Central memory CD4-positive, alpha-beta T cell (primary cell): ENCODE data around the gene NTF3.
"Not testable (repeated sequence)": the region's sequence is repeated elsewhere in the genome, so short reads cannot be mapped to it uniquely, and the experiment has no call there.

Source experiments
- DNase-seq: peaks from one replicate; pipeline ENCODE4 v3.0.0; 2022

Gene NTF3

DNA sequence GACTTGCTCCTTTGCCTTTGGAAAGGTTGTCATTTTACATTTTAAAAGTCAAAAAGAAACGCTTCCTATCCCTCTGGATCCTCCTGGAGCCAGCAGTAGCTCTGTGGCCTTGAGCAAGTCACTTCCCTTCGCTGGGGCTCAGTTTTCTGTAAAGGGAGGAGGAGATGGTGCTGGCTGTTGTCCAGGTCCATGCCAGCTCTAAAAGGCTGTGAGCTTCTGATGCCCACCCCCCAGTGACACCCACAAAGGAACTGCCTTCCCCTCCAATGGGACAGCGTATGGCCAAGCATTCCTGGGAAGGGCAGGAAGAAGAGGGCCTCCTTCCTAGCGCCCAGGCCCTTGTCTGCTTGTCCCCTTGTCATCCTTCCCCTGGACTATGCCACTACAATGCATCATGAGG, 81.5 kb downstream of the NTF3 start:
- DNase-seq: no peak

DNA sequence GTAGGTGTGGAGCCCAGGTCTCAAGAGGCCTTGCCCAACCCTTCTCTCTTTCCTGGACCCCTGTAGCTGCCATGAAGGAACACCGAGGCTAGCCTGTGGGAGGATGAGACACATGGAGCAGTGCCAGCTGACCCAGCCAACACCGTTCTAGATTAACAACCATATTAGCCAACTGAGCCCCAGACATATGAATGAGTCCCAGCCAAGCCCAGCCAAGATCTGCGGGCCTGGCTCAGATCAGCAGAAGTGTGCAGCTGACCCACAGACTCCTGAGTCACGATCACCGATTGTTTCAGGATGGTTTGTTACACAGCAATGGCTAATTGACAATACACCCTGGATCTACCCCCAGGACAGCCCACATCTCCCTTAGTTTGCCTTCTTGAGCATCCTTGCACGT, 82.1 kb downstream of the NTF3 start:
- DNase-seq: no peak

DNA sequence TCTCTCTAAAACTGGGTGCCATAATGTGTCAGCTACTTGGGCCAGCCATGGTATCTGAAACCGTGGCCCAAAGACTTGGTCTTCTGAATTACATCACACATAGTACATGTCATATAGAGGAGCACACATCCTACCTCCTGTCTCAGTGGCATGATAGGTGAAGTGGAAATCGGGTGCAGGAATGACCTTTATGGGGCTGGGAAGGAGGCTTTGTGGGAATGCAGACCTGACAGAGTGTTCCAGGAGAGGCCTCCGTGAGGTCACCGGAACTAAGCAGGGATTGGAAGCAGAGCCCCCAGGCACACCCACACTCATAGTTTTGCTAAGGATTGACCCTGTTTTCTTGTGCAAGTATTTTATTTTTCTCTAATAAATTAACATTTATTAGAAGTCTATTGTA, 82.6 kb downstream of the NTF3 start:
- DNase-seq: no peak

DNA sequence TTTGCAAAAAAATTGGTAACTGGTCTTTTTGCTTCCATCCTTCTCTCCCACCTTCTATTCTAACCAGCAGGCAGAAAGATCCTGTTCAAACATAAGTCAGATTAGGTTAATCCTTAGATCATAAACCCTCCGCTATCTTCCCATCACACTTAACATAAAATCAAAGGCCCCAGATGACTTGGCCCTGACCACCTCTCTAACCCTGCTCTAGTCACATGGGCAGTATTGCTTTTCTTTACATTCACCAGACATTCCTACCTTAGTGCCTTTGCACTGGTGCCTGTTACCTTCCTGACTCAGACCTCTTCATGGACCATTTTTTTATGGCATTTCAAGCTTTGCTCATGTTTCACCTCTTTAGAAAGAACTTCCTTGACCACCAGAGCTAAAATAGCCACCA, 83.5 kb downstream of the NTF3 start:
- DNase-seq: no peak

DNA sequence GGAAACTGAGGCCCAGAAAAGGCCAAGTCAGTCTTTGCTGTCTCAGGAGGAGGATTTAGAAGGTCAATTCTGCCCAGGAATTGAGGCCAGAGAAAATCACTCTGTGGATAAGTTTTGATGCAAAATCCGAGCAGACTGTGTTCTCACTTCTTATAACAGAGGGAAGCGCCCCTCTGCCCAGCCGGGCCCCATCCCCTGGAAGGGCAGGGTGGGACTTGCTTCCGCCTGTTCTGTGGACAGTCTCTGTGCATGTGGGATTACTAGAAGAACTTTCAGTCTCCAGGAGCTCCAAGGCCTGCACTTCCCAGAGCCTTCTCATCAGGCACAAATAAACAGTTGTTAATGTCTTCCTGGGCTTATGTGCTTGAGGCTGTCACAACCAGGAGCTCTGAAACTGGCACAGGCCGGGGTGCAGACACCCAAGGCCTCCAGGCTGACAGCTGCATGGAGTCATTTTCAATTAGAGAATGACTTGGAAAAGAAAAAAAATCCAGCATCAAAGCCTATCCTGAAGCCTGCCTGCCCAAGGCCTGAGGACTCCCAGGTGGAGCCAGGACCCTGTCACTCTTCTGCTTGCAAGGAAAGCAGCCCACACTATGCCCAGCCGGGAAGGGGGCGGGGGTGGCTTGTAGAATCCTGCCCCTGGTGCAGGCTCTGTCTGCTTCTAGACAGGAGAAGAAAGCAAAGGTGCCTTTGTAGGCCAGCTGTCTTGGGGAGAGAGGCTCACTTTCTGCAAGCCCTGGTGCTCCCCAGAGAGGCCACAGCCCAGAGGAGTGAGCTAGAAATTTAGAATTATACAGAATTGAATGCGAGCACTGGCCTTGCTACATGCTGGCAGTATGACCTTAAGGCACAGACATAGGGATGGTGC, 84.7 kb downstream of the NTF3 start:
- DNase-seq: no peak

DNA sequence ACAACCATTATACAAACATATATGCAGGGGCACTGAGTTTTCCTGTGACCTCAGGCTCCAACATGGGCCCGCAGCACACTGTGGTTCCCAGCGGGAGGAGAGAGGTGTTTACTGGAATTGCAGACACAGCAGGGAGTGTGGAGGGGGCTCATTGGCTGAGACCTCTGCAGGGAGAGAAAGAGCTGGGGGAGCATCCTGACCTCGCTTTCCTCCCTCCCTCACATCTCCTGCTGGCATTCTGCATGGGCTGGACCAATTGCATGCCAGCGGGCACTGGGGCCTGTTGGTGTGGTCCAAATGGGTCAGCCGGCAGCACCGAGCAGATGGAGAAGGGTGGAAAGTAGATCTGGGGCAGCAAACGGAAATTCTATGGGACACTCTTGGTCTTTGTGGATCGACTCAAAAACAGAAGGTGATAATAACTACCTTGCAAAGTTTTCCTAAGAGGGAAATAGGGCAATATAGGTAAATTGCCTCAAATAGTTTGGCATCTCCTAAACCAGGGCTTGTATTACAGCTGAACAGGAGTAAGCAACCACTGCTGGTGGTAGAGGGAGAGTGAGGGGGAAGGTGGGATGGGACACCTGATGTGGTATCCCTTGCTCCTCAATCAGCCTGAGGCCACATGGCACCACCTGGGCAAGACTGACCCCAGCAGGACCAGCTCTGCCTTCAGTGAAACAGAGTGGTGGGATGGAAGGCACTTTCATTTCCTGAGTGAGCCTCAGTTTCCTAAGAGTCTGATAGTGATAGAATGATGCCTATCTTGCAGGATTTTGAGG, 86.9 kb downstream of the NTF3 start:
- no peak for DNase-seq

DNA sequence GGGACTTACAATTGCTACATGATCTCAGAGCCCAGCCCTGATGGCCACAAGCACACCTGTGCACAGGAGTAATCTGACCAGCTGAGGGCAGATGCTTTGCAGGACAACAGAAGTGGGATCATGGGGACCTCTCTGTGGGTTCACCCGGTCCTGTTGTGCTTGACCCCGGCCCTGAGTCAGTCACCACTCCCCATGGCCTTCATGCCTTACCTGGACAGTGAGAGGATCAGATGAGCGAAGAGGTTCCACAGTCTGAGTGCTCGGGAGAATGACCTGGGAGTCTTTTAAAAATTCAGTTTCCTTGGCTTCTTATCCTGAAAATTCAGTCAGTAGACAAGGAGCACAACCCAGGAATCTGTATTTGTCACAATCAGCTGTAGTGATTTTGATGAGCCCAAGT, 88.1 kb downstream of the NTF3 start:
- no peak for DNase-seq

DNA sequence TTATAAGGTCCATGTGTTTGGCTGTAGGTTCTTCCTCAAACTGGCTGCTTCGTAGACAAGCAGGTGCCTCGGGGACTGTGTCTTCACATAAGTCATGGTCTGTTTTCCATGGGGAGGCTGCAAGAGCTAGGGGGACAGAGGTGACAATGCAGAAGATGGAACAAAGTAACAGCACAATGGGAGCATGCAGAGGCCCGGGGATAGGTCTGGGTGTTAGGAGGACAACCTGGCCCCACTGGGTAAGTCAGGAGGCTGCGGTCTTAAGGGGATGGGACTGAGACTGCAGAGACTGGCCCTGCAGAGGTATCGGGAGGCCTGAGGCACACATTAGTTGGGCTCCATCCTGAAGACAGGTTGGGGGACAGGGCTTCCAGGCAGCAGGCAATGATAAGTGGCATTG, 88.9 kb downstream of the NTF3 start:
- no peak for DNase-seq

DNA sequence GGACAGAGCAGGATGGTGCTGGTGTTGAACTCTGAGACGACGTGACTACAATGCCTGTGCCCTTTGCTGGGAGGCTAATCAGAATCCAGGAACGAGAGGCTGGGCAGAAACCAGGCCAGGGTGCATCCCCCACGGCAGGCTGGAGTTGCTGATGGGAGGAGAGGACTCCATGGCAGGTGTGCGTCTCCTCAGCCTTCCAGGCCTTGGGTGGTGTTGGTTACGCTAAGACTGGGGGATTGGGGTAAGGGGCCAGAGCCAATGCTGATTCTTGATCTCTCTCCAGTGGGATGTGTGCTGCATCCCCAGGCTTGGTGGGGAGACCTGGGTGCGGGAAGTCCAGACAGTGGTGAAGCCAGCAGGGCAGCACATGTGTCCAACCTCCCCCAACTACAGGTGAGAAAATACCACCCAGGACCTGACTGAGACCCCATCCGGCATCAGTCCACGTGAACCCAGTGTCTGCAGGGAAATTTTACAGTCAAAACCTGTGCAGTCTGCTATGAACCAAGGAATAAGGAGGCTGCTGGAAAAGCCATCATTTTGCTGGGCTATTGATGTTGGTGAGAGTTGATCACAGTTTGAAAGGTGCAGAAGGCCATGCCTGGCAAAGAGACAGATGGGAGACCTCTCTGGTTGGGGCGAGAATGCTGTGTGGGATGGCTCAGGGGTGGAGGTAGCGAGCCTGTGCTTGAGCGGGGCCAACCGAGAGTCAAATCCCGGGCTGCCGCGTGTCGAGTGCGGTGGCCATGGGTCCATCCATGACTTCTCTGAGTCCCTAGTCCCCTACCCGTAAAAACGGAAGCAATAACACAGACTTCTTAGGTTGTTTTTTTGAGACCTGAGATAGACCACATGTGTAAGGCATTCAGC, 89.8 kb downstream of the NTF3 start:
- no peak for DNase-seq

DNA sequence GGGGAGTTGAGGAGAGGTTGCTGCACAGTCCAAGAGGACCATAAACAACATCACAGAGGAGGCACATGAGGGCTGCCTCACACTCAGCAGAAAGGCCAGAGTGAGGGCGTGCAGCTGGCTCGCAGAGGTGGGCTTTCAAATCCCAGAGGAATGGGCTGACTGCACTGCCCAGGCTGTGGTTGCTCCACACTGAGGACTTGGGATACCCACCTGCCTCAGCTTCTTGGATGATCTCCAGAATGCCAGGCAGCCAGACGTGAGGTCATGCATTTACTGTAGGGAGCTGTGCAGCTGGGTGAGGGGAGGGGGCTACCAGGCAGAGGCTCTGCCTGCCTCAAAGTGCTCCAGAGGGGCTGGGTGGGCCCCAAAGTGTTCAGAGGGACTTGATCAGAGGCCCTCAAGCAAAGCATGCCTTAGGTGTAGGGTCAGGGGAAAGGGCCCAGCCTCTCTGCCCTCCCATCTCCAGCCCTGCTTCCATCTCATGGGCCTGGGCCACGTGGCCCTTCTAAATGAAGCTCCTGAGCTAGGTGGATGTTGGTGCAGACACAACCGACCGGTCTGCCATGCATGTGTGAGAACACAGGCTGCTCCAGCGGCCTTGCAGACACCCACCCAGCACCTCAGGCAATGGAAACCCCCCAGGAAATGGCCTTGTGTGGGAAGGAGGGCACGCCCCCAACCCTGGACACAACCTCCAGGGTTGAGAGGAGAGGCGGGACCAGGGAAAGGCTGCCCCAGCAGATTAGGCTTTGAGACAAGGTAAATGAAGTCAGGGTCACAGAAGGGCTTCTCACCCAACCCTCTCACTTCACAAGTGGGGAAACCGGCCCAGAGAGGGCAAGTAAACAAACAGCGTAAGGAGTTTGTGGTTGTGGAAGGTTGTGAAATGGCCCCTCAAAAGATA, 90.8 kb downstream of the NTF3 start:
- no peak for DNase-seq

DNA sequence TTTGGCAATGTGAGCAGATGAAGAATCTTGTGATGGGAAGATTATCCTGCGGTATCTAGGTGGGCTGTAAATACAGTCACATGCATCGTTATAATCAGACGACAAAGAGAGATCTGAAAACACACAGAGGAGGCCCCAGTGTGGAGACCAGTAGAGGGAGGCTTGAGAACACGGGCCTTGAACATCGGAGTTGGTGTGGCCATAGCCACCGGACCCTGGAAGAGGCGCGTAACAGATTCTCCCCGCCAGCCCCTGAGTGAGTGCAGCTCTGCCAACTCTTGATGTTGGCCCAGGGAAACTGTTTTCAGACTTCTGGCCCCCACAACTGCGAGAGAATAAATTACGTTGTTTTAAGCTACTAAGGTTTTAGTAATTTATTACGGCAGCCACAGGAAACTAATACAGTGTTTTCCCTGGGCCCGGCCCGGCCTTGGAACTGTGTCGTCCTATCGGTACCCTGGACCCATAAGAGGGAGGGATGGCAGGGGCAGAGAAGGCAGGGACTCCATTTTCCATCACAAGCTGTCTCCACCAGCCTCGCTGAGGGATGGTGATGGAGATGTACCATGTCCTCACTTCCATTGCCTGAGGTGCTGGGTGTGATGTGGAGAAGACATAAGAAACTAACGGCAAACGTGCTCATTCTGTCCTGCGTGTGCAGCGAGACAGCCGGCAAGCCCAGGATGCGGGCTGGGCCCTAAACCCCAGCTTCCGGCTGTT, 91.6 kb downstream of the NTF3 start:
- DNase-seq: no peak

DNA sequence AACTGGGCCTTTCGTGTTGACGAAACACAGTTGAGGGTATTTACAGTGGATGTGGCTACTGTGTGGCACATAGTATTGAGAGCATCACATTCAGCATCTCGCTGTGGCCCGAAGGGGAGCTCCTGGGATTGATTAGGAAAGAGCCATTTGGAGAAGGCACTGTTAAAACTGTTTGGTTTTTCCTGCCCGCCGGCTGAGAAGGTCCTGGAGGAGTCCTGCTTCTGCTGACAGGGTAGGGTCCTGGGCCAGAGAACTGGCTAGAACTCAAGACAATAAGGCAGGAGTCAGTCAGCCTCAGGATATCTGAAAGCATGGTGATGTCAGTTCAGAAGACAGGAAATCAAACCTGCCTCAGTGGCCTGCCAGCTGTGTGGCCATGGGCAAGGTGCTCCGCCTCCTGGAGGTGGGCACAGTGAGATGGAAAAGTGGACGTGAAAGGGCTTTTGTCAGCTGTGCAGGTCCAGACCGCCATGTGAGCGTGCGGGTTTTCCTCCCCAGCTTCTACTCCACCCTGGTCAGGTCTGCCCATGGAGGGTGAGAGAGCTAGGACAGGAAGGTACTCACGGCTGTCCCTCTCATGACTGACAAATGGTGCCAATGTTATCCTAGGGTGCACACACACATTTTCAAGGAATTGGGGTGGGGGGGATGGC, 92.3 kb downstream of the NTF3 start:
- DNase-seq: no peak

DNA sequence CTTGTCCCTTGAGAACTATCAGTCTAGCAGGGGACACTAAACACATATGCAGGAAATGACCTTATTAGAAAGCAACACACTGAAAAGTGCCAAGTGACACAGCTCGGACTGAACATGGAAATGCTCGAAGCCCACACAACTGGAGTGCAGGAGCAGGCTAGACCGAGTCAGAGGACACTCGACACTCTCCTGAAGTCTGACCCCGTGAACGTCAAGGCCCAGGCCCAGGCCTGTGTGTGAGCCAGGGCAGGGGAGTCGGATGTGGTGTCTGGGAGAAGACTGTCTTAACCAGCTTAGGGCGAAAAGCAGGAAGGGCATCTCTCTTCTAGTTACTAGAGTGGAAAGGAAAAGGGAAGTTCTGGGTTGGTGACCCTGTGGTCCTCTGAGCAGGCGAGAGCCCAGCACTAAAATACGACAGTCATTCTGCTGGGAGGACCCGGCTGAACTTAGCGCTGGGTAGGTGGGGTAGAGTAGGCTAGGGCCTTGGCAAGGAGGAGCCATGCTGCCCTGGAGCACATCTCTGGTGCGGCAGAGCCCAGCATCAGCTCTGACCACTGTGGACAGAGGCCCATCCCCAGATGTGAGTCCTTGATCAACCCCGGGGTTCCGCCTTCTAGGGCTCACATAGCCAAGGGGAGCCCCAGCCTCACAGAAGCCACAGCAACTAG, 93.0 kb downstream of the NTF3 start:
- no peak for DNase-seq

DNA sequence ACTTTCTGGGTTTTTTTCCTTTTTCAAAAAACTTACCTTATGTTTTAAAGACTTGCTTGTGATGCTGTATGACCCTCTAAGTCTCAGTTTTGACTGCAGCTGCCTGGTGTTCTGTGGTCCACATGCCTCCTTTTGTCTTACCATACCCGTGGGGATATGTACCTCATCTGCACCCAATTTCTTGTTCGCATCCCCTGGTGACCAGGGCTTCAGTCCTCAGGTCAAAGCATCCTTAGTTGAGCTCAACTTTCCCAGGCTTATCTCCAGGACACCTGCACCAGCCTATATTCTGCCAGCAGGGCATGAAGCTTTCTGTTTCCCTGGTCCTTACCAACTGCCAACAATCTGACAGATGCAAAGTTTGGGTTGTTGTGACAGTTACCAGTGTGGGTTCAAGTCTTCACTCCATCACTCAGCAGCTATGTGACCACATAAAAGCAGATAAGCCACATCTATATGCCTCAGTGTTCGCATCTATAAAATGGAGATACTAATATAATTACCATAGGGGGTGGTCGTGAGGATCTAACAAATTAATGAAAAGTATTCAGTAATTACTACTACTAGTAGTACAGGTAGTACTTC, 94.0 kb downstream of the NTF3 start:
- DNase-seq: no peak

DNA sequence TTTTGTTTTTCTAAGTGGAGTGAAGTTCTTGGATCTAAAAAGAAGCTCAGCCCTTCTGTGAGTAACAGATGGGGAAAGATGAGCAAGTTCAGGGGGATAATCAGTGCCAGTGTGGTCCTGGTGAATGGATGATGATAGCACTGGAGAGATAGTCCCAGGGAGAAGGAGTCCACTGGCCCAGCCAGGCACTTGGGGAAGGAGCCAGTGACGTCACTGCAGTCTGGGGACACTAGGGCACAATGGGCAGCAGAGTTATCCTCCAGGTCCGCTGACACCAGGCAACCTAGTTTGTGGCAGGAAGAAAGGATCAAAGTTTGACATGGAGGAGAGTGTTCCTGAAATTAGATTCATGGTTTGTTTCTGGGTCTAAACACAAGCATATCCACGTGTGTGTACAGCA, 101.5 kb downstream of the NTF3 start:
- DNase-seq: no peak

DNA sequence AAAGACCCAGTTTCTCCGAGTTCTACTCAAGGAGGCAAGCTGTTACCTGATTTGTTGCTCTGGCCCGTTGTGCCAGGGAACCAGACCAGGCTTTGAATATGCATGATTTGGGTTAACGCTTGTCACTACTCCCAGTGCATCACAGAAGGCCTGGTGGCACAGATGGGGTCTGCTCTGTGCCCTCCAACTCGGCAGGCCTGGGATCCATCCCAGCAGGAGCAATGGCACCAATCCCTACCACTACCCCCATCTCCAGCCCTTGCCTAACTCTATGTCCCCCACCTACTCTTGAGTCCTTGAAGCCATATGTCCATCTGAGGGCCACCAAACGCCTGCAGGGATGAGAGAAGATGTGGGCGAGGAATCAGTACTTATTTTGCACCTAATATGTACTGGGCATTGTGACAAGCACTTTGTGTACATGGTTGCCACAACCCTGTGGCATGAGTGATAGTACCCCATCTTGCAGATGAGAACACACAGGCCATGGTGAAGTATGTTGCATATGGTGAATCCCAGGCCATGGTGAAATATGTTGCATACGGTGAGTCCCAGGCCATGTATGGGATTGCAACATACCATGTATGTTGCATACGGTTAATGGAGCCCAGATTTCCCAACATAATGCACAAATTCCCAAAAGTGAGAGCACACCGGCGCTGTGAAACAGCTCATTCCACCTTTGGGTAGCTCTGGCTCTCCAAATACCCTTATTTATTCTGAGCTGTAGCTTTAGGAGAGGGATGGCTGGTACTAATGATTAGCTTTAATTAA, 102.7 kb downstream of the NTF3 start:
- no peak for DNase-seq

DNA sequence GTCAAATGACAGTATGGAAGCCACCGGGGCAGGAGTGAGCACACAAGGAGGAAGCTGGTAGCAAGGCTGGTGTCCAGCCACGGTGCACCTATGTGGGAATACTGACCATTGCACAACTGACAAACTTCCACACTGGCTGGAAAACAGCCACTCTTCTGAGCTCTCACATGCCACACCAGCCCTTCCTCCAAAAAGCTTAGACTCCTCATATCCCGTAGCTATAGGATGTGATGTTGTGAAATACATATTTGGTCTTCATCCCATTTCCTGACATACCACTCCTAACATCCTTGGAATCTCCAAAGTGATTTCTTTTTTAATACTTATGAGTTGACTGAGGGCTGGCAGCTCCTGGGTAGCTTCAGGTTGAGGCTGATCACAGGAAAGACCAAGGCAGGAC, 103.6 kb downstream of the NTF3 start:
- no peak for DNase-seq

DNA sequence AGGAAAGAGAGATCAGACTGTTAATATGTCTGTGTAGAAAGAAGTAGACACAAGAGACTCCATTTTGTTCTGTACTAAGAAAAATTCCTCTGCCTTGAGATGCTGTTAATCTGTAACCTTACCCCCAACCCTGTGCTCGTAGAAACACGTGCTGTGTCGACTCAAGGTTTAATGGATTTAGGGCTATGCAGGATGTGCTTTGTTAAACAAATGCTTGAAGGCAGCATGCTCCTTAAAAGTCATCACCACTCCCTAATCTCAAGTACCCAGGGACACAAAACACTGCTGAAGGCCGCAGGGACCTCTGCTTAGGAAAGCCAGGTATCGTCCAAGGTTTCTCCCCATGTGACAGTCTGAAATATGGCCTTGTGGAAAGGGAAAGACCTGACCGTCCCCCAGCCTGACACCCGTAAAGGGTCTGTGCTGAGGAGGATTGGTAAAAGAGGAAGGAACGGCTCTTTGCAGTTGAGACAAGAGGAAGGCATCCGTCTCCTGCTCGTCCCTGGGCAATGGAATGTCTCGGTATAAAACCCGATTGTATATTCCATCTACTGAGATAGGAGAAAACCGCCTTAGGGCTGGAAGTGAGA, 105.2 kb downstream of the NTF3 start:
- not testable (repeated sequence) for DNase-seq

DNA sequence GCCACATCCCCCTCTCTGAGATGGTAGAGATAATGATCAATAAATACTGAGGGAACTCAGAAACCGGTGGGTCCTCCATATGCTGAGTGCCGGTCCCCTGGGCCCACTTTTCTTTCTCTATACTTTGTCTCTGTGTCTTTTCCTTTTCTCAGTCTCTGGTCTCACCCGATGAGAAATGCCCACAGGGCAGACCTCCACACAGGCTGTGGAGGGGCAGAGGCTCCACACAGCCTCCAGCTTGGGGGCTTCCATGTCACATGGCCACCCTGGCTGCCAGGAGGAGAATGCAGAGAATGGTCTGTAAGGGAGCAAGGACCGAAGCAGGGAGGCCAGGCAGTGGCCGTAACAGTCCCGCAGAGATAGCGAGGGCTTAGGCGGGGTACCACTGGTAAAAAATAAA, 105.9 kb downstream of the NTF3 start:
- DNase-seq: no peak
